Heart right ventricle (tissue), 16 donors: Measurements from ENCODE around the gene PHLPP1. TPM values are rescaled to one million over a fixed set of nuclear protein-coding genes. Genes with fewer than 3 reads are reported as not detected.

ENCODE experiments used
- ATAC-seq, 8 donors: fragments of 200-7000 bp; cut with Tn5 transposase; one replicate each; pipeline ENCODE4 v1.9.1; 2020; ENCODE audit warnings: mild to moderate bottlenecking in 8 of 8, moderate library complexity in 8 of 8, moderate number of reproducible peaks in 1 of 8
- DNase-seq, 2 donors: peaks; one replicate each; pipeline ENCODE4 v3.0.0-alpha.2; 2020
- H3K27ac ChIP-seq, 10 donors: fragments of 200-600 bp; sonication (generic) in 2 of 10; one replicate each; pipeline versions ENCODE4 v1.5.0 to v1.8.0; 2020 to 2022; ENCODE audit warnings: mild to moderate bottlenecking in 3 of 10
- H3K27me3 ChIP-seq, 7 donors: fragments of 200-600 bp; one replicate each; pipeline ENCODE4 v1.8.0; 2021 to 2022; ENCODE audit warnings: mild to moderate bottlenecking in 2 of 7
- H3K36me3 ChIP-seq, 9 donors: fragments of 200-600 bp; sonication (generic) in 1 of 9; one replicate each; pipeline versions ENCODE4 v1.5.0 to v1.8.0; 2020 to 2022; ENCODE audit warnings: mild to moderate bottlenecking in 2 of 9
- H3K4me1 ChIP-seq, 9 donors: fragments of 200-600 bp; sonication (generic) in 1 of 9; one replicate each; pipeline versions ENCODE4 v1.5.0 to v1.8.0; 2020 to 2022; ENCODE audit warnings: mild to moderate bottlenecking in 4 of 9
- H3K4me3 ChIP-seq, 10 donors: fragments of 200-600 bp; sonication (generic) in 2 of 10; one replicate each; pipeline versions ENCODE4 v1.5.0 to v1.8.0; 2020 to 2022; ENCODE audit warnings: mild to moderate bottlenecking in 7 of 10, moderate library complexity in 2 of 10
- H3K9me3 ChIP-seq, 11 donors: fragments of 200-600 bp in 10 of 11; sonication (generic) in 2 of 11; one replicate each; pipeline versions ENCODE4 v1.5.0 to v1.8.0; 2013 to 2022; ENCODE audit warnings: mild to moderate bottlenecking in 2 of 11, control low read depth in 1 of 11, moderate library complexity in 1 of 11
- WGBS, 2 donors: extraction: QIAGEN DNeasy Blood & Tissue Kit; methylation state at CpG; one replicate each; pipeline ENCODE4 v1.1.7; 2013; ENCODE audit warnings: inconsistent platforms in 1 of 2; 5-methylcytosine and 5-hydroxymethylcytosine counted together
- intact Hi-C, 10 donors: fragments of 100-400 bp; cut with DNase I; formaldehyde crosslinking; loops; one replicate each; pipeline versions ENCODE4 v1.11.1 to v1.14.2; 2022
- polyA plus RNA-seq, 2 donors: library from polyadenylated mRNA; stranded (reverse); fragments of 200-250 nt; gene quantifications; one replicate each; pipeline ENCODE4 v1.2.3, GENCODE V29; 2013
- total RNA-seq, 10 donors: library from RNA; stranded (reverse); fragmentation: NEBNext Ultra II Directional in 3 of 10; extraction: Animal tissue kit (Norgen Biotek cat#: 25700) in 3 of 10; gene quantifications; one replicate each; pipeline versions ENCODE4 v1.2.1 to v1.2.4, GENCODE V29; 2021 to 2023
- TF ChIP-seq, protein P1 (sequence below), 9 donors: fragments of 200-600 bp; sonication (generic) in 2 of 9; IDR thresholded peaks; one replicate each; pipeline versions ENCODE4 v1.5.0 to v1.8.0; 2021 to 2022; ENCODE audit warnings: antibody characterized with exemption in 9 of 9, mild to moderate bottlenecking in 5 of 9, moderate library complexity in 1 of 9
- donor health status: Arrhythmogenic right ventricular cardiomyopathy.
- donor health status: ischemic (EF 13 %, LVEDD 7.1; RV severe dilation, severe dysfunction).
- donor health status: healthy with polysubstance abuse.
- donor health status: DM: no; HTN: yes; CAD: no.
- donor health status: DM: no; HTN: no; CAD: no.
- donor health status: ischemic (EF 25% LVEDD 6.9; RV normal size, moderate dysfunction).
- donor health status: ischemic (EF 25% LVEDD 5.7; RV mildly dilated, moderate dysfunction).
- donor health status: healthy.
- donor health status: DM: yes; HTN: yes; CAD: no.
- donor health status: Ischemic cardiomyopathy.
- donor health status: ischemic (EF 35%, LVEDD 5.7; RV mildly dilated, moderate dysfunction).
- donor health status: nonischemic (EF 11% LVEDD 7.7; RV severe dilation, severe dysfunction).
- donor health status: DM: yes; HTN: yes; CAD: no.
- donor health status: PGD.
- donor health status: ischemic (EF 29% LVEDD 5.4; RV normal size, mild dysfunction).
- donor health status: nonischemic (EF 23%, LVEDD 6.1; RV moderate dilation, normal function).

PHLPP1 gene
- total and polyA plus RNA-seq, 12 donors = 1.8 to 10.7 (median 8.0) TPM

DNA sequence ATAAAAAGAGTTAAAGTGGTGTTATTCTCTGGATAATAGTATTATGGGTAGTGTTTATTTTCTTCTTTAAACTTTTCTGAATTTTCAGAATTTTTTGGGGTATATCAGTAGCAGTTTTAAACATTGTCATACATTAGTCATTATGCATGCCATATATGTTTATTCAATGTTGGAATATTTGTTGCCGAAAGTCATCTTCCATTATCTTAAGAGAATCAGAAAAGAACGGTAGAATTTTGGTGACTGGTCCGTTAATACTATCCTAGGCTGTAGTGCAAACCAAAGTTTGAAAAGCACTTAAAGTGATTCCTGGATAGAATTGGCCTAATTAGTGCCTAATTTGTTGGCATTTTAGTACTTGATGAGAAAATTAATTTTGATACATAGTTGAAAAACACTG lies 244.1 kb downstream of the PHLPP1 start:
- no peak for DNase-seq
- no peak for ATAC-seq
- no peaks in the 10 kb centered on the region for H3K27me3 ChIP-seq
- intact Hi-C loops = loop anchor here in 6 of 10 donors (5.0 to 10.0 kb wide), 3 partner anchors 165 to 247 kb away; partner anchors contain the start of gene PHLPP1 (in 4 of the 6)
- no peak overlapping the region for H3K4me3 ChIP-seq
- TF ChIP-seq, protein P1, sequence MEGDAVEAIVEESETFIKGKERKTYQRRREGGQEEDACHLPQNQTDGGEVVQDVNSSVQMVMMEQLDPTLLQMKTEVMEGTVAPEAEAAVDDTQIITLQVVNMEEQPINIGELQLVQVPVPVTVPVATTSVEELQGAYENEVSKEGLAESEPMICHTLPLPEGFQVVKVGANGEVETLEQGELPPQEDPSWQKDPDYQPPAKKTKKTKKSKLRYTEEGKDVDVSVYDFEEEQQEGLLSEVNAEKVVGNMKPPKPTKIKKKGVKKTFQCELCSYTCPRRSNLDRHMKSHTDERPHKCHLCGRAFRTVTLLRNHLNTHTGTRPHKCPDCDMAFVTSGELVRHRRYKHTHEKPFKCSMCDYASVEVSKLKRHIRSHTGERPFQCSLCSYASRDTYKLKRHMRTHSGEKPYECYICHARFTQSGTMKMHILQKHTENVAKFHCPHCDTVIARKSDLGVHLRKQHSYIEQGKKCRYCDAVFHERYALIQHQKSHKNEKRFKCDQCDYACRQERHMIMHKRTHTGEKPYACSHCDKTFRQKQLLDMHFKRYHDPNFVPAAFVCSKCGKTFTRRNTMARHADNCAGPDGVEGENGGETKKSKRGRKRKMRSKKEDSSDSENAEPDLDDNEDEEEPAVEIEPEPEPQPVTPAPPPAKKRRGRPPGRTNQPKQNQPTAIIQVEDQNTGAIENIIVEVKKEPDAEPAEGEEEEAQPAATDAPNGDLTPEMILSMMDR (IDR thresholded peaks at IDR 0.05) = no peak
- H3K4me1 ChIP-seq = peaks cover 0 to 1% (median 0%) of the 10 kb centered on the region in 9 donors
- H3K9me3 ChIP-seq = no peaks in the 10 kb centered on the region
- WGBS, 2 donors = 96% methylated on average over 3 of the region's 3 CpGs
- H3K36me3 ChIP-seq = peaks cover 0 to 31% (median 7%) of the 10 kb centered on the region in 9 donors
- no peak overlapping the region for H3K27ac ChIP-seq

DNA sequence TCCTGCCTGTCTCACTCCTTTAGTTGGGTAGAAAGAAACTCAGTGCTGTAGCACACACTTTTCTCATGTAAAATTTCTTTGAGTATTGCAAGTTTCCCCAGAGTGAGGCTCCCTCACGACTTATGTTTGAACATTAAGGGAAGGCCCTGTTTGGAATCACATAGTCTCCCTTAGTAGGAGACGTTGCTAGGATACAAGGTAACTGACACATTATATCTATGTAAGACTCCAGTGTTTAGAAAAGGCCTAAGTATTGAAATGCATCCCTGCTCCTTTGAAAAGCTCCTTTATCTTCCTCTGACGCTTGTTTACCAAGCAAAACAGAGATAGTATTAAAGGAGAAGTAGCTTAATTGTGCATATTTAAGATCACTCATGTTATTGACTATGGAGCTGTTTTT lies 248.2 kb downstream of the PHLPP1 start:
- no peaks in the 10 kb centered on the region for H3K9me3 ChIP-seq
- ATAC-seq (no peak), DNase-seq (no peak)
- no peaks in the 10 kb centered on the region for H3K27me3 ChIP-seq
- TF ChIP-seq, protein P1 (IDR thresholded peaks at IDR 0.05) = no peak
- intact Hi-C loops = no loop called here
- H3K27ac ChIP-seq = no peak overlapping the region
- 69 to 73% methylated on average over 3 of the region's 3 CpGs for WGBS, 2 donors
- no peak overlapping the region for H3K4me3 ChIP-seq
- H3K4me1 ChIP-seq = no peaks in the 10 kb centered on the region
- peaks cover 0 to 47% (median 7%) of the 10 kb centered on the region in 9 donors for H3K36me3 ChIP-seq

DNA sequence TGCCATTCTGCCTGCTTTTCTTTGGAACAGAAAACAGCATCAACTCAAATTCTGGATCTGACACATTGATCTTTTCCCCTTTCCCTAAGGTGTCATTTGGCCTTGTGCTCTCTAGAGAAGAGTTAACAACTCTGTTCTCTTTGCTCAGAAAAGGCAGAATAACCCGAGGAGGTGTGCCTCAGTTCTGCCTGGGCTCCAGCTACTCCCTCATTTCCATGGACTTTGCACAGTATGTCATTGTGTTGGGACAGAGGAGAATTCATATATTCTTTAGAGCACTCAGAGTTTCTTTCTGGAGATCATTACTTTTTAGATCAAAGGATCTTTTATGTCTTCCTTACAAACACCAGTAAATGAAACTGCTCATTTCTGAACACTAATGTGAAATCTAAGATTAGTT lies 249.1 kb downstream of the PHLPP1 start:
- DNase-seq (no peak), ATAC-seq (no peak)
- WGBS, 2 donors = 87% methylated on average over 1 of the region's 1 CpG
- Histone ChIP-seq H3K4me1 (no peaks in the 10 kb centered on the region), H3K4me3 (no peak overlapping the region), H3K9me3 (no peaks in the 10 kb centered on the region), H3K36me3 (peaks cover 0 to 37% (median 7%) of the 10 kb centered on the region in 9 donors), H3K27me3 (no peaks in the 10 kb centered on the region), H3K27ac (no peak overlapping the region)
- intact Hi-C loops = no loop called here
- TF ChIP-seq, protein P1 (IDR thresholded peaks at IDR 0.05) = no peak

DNA sequence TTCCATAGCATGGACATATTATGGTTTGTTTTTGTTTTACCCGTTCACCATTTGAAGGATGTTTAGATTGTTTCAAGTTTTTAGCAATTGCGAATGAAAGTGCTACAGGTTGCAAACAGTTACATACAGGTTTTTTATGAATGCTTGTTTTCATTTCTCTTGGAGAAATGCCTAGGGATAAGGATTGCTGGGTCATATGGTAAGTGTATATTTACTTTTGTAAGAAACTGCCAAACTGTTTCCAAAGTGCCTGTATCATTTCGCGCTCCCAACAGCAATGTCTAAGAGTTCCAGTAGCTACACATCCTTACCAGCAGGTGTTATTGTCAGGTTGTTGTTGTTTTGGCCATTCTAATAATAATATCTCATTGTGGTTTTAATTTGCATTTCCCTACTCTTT lies 251.7 kb downstream of the PHLPP1 start:
- no peaks in the 10 kb centered on the region for H3K27me3 ChIP-seq
- TF ChIP-seq, protein P1 (IDR thresholded peaks at IDR 0.05) = no peak
- DNase-seq = no peak
- intact Hi-C loops = no loop called here
- H3K9me3 ChIP-seq = no peaks in the 10 kb centered on the region
- WGBS, 2 donors = 93 to 95% methylated on average over 4 of the region's 4 CpGs
- no peak overlapping the region for H3K27ac ChIP-seq
- ATAC-seq = no peak
- no peak overlapping the region for H3K4me3 ChIP-seq
- H3K4me1 ChIP-seq = no peaks in the 10 kb centered on the region
- peaks cover 0 to 36% (median 7%) of the 10 kb centered on the region in 9 donors for H3K36me3 ChIP-seq
